DOHH2 (cell line): ENCODE results near the gene QKI.
"Not testable (repeated sequence)": the region's sequence is repeated elsewhere in the genome, so short reads cannot be mapped to it uniquely, and the experiment has no call there.

Source experiments
- EZH2phosphoT487 ChIP-seq: fragments of 200-600 bp; sonication (generic); IDR thresholded peaks from 2 replicates; pipeline ENCODE4 v1.6.1; 2017; ENCODE audit warnings: borderline replicate concordance, mild to moderate bottlenecking, antibody characterized with exemption, low read length, moderate library complexity, mixed read lengths
- TF ChIP-seq, protein P1 (sequence below): fragments of 200-600 bp; sonication (generic); IDR thresholded peaks from one replicate; pipeline ENCODE4 v1.5.1; 2014; ENCODE audit warnings: antibody characterized with exemption, mild to moderate bottlenecking, low read depth, low read length; ENCODE audit not compliant: poor library complexity, severe bottlenecking

DNA sequence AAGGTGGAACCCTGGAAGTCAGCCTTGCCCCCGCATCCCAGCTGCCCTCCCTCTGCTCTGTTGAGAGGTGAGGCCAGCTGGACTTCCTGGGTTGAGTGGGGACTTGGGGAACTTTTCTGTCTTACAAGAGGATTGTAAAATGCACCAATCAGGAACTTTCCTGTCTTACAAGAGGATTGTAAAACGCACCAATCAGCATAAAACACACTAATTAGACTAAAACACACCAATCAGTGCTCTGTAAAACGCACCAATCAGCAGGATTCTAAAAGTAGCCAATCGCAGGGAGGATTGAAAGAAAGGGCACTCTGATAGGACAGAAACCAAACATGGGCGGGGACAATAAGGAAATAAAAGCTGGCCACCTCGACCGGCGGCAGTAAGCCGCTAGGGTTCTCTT, 175.6 kb downstream of the QKI start:
- TF ChIP-seq, protein P1, sequence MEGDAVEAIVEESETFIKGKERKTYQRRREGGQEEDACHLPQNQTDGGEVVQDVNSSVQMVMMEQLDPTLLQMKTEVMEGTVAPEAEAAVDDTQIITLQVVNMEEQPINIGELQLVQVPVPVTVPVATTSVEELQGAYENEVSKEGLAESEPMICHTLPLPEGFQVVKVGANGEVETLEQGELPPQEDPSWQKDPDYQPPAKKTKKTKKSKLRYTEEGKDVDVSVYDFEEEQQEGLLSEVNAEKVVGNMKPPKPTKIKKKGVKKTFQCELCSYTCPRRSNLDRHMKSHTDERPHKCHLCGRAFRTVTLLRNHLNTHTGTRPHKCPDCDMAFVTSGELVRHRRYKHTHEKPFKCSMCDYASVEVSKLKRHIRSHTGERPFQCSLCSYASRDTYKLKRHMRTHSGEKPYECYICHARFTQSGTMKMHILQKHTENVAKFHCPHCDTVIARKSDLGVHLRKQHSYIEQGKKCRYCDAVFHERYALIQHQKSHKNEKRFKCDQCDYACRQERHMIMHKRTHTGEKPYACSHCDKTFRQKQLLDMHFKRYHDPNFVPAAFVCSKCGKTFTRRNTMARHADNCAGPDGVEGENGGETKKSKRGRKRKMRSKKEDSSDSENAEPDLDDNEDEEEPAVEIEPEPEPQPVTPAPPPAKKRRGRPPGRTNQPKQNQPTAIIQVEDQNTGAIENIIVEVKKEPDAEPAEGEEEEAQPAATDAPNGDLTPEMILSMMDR = not testable (repeated sequence)
- not testable (repeated sequence) for TF ChIP-seq EZH2phosphoT487
